Breast epithelium (tissue), 3 donors: Measurements from ENCODE around the gene ANKRD6.

Source experiments
- POLR2A ChIP-seq: fragments of 450-650 bp; IDR thresholded peaks from one replicate; pipeline ENCODE4 v1.6.1; 2016; ENCODE audit warnings: antibody characterized with exemption, mild to moderate bottlenecking, moderate library complexity
- POLR2AphosphoS5 ChIP-seq, 3 donors: sonication (generic); formaldehyde crosslinking; IDR thresholded peaks; one replicate each; pipeline ENCODE4 v1.6.1; 2017; ENCODE audit warnings: antibody characterized with exemption in 3 of 3
- TF ChIP-seq, protein P1 (sequence below), 3 donors: fragments of 450-650 bp; IDR thresholded peaks; one replicate each; pipeline ENCODE4 v1.5.1; 2016 to 2017; ENCODE audit warnings: antibody characterized with exemption in 3 of 3, mild to moderate bottlenecking in 3 of 3, moderate library complexity in 3 of 3

DNA sequence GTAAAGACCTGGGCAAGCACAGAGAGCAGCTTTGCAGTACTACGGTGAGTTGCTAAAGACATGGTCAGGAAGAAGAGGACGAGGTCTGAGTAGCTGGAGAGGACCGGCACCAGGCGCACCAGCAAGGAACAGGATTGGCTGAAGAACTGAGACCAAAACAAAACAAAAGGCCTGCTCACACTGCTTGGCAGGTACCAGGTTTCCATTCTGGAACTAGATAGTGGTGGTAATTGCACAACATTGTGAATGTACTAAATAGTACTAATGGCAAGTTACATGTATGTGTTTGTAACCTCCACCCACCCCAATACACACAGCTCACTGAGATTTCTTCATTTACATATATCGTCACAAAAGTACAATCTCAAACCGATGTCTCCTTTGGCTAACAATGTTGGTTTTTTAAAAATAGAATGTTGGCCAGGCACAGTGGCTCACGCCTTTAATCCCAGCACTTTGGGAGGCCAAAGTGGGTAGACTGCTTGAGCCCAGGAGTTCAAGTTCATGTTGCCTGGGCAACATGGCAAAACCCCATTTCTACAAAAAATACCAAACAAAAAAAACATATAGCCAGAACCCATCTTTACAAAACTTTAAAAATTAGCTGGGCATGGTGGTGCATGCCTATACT lies 238.1 kb downstream of the ANKRD6 start:
- TF ChIP-seq, protein P1, sequence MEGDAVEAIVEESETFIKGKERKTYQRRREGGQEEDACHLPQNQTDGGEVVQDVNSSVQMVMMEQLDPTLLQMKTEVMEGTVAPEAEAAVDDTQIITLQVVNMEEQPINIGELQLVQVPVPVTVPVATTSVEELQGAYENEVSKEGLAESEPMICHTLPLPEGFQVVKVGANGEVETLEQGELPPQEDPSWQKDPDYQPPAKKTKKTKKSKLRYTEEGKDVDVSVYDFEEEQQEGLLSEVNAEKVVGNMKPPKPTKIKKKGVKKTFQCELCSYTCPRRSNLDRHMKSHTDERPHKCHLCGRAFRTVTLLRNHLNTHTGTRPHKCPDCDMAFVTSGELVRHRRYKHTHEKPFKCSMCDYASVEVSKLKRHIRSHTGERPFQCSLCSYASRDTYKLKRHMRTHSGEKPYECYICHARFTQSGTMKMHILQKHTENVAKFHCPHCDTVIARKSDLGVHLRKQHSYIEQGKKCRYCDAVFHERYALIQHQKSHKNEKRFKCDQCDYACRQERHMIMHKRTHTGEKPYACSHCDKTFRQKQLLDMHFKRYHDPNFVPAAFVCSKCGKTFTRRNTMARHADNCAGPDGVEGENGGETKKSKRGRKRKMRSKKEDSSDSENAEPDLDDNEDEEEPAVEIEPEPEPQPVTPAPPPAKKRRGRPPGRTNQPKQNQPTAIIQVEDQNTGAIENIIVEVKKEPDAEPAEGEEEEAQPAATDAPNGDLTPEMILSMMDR (IDR thresholded peaks at IDR 0.05): no peak
- TF ChIP-seq POLR2A (no peak), POLR2AphosphoS5 (IDR thresholded peaks at IDR 0.05) (no peak)
